GM21526 (cell line): ENCODE results near the gene DBP.

Experiments used
- ATAC-seq: cut with Tn5 transposase; IDR thresholded peaks from one replicate; pipeline ENCODE4 v1.9.1; 2021; ENCODE audit warnings: moderate library complexity; ENCODE audit not compliant: unreplicated experiment, low FRiP score

The DBP gene

DNA sequence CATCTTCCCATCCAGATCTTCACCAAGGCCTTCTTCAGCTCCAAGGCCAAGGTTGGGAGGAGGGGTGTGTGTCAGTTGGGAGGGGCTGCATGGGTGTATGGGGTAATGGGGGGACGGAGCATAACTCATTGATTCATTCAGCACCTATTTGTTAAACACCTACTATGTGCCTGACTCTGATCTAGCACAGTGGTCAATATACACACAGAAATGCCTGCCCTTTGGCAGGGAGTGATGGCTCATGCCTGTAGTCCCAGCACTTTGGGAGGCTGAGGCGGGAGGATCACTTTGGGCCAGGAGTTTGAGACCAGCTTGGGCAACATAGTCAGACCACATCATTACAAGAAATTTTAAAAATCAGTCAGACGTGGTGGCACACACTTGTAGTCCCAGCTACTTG, 49.8 kb downstream of the DBP start:
- ATAC-seq, result no peak

DNA sequence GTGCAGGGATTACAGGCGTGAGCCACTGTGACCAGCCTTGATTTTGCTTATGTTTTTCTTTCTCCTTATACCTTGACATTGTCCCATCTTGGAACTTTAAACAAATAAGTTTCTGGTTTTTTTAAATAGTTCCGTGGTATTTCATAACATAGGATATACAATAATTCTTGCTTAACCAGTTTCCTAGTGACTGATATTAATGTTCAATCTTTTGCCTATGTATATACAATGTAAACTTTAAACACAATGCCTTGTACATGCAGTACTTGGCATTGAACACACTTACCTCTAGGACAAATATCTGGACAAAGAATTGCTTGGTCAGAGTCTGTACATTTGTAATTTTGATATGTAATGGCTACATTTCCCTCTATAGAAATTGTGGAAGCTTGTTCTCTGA, 55.0 kb downstream of the DBP start:
- no peak for ATAC-seq
